Amniotic stem cell (primary cell): Measurements from ENCODE around the gene EXOC1L.
"Not testable (repeated sequence)": the region's sequence is repeated elsewhere in the genome, so short reads cannot be mapped to it uniquely, and the experiment has no call there.

Source experiments
- DNase-seq: peaks from one replicate; lab custom pipeline; 2025; lab: John Stamatoyannopoulos, UW

EXOC1L gene

DNA sequence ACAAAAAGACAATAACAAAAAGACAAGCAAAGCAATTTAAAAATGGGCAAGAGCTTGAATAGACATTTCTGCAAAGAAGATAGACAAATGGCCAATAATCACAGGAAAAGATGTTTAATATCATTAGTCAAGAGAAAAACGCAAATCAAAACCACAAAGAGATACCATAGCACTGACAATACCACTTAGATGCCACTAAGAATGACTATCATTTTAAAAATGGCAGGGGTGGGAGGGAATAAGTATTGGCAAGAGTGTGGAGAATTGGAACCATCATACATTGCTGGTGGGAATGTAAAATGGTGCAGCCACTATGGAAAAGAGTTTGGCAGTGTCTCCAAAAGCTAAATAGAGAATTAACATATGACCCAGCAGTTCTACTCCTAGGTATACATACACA is 18.8 kb downstream of the EXOC1L start:
- no peak for DNase-seq

DNA sequence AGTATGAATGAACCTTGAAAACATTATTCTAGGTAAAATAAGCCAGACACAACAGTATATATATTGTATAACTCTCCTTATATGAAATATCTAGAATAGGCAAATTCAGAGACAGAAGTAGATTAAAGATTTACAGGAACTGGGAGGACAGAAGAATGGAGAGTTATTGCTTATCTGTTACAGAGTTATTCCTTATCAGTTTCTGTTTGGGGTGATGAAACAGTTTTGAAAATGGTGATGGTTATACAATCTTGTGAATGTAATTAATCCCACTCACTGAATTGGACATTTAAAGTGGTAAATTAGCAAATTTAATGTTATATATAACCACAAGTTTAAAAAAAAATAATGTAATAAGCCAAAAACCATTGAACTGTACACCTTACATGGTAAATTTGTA is 19.4 kb downstream of the EXOC1L start:
- no peak for DNase-seq

DNA sequence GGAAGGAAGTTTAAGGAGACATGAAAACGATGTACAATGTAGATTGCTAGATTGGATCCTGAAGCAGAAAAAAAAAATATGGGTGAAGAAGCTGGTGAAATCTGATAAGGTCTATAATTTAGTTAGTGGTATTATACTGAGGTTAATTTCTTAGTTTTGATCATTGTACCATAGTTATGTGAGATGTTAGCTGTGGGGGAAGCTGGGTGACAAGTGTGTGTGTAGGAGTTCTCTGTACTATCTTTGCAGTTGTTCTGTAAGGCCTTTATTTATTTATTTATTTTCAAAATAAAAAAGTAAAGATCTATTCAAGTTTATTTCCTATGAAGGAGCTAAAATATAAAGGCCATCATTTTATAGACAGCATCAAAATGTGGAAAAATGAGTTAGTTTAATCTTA is 21.4 kb downstream of the EXOC1L start:
- no peak for DNase-seq

DNA sequence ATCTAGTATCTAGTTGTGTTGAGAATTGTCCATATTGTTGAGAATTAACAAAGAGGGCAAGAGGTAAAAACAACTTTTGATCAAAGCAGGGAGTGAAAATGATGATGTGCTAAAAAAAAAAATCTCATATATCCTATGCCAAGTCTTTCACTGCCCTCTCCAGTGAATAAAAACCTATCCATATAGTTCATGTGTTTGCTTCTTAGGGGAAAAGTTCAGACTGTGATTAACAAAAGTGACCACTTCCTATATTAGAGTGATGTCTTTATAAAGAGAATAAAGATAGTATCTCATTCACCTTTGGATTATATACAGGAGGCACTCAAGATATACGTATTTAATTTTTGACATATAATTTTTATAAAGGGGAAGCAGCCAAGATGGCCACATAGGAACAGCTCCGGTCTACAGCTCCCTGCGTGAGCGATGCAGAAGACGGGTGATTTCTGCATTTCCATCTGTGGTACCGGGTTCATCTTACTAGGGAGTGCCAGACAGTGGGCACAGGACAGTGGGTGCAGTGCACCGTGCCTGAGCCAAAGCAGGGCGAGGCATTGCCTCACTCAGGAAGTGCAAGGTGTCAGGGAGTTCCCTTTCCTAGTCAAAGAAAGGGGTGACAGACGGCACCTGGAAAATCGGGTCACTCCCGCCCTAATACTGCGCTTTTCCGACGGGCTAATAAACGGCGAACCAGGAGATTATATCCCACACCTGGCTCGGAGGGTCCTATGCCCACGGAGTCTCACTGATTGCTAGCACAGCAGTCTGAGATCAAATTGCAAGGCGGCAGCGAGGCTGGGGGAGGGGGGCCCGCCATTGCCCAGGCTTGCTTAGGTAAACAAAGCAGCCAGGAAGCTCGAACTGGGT is 22.0 kb downstream of the EXOC1L start:
- DNase-seq, result not testable (repeated sequence)

DNA sequence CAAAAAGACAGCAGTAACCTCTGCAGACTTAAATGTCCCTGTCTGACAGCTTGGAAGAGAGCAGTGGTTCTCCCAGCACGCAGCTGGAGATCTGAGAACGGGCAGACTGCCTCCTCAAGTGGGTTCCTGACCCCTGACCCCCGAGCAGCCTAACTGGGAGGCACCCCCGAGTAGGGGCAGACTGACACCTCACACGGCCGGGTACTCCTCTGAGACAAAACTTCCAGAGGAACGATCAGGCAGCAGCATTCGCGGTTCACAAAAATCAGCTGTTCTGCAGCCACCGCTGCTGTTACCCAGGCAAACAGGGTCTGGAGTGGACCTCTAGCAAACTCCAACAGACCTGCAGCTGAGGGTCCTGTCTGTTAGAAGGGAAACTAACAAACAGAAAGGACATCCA is 22.7 kb downstream of the EXOC1L start:
- DNase-seq, result not testable (repeated sequence)

DNA sequence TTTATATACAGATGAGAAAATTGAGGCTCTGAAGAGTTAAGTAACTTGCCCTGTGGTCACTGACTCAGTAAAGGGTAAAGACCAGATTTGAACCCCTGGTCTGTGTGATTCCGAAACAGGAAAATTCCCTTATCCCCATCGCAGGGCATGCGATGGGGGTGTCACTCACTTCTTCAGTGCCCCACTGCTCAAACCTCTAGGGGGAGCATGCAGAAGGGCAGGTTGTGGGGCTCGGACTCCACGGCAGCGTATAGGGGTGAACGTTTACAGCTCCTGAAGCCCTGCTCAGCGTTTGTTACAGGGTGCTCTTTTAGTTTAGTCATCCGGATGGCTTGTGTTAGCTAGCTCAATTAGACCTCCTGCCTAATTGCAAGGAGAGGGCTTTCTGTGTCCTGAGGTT is 30.1 kb downstream of the EXOC1L start:
- DNase-seq, result no peak

DNA sequence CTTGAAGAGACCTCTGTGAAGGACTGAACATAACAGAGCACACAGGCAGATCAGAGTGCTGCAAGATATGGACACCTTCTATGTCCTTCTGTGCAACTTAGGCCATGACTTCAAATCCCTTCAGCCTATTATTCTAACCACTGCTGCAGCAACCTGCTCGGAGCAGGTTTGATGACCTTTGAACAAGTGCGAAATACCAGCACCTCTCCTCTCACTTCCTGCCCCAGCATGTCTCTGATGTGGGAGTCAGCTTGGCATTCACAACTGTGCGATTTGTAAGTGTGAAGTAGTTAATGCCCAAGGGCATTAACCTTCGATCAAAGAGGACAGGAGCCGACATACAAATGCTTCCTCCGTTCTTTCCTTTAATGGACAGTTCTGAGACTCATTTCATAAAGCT is 32.3 kb downstream of the EXOC1L start:
- no peak for DNase-seq

DNA sequence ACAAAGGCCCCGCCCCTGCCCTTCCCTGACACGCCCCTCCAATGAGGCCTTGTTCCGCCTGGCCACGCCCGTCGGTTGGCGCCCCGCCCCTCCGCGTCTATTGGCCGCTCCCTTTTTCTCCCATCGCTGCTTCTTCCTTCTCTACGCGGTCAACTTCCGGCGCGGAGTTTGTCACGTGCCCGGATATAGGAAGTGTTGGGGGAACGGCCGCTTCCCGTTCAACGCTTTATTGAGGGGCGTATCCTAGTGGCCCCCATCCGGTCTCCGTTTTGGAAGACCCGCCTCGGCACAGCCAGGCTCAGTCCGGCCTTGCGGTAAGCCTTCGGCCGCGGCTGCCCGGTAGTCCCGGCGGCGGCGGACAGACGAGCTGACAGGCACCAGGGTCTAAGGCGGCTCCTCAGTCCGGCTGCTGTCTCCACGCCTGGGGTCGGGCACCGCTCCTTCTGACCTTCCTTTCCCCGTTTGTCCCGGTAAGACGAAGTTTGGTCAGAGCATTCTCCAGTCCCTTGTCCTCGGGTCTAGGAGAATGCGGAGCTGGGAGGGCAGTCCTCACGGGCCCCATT is 34.0 kb downstream of the EXOC1L start, which contains the start of gene EXOC1:
TSS of gene EXOC1 (plus strand) at position 165 of the 563 bp plus-strand sequence. CDS start 4,676 bp downstream, outside the sequence.
- DNase-seq, result peak; percentile 92

DNA sequence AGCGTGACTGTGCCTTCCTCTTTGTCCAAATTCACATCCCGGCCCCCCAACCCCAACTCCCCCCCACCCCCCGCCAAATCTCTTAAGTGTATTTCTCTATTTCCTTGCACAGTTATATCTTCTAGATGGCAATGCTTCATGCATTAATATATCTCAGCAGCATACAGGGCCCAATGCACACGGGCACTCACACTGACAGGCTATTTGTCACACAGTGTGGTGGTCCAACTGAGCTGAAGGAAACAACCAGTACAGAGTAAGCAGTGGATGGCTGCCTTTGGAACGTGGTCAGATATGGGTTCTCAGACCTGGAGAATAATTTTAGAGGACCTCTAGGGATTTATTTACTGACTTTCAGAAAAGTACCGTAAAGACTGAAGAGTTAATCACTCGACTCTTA is 34.5 kb downstream of the EXOC1L start:
- no peak for DNase-seq

DNA sequence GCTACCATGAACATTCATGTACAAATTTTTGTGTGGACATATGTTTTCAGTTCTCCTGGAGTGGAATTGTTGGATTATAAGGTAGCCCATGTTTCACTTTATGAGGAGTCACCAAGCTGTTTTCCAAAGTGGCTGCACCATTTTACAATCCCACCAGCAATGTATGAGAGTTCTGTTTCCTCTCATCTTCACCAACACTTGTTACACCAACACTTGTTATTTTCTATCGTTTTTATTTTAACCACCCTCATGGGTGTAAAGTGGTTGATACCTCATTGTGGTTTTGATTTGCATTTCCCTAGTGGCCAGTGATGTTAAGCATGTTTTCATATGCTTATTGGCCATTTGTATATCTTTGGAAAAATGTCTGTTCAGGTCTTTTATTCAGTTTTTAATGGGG is 38.0 kb downstream of the EXOC1L start:
- no peak for DNase-seq

DNA sequence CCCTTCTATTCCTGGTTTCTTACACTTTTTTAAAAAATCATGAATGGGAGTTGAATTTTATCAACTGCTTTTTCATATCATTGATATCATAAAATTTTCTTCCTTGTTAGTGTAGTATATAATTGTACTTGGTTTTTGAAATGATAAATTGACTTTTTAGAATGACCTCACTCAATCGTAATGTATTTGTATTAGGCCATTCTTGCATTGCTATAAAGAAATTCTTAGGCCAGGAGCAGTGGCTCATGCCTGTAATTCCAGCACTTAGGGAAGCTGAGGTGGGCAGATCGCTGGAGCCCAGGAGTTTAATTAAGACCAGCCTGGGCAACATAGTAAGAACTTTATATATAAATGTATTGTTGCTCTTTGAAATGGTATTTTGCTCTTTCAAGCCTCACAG is 40.1 kb downstream of the EXOC1L start:
- DNase-seq, result no peak

DNA sequence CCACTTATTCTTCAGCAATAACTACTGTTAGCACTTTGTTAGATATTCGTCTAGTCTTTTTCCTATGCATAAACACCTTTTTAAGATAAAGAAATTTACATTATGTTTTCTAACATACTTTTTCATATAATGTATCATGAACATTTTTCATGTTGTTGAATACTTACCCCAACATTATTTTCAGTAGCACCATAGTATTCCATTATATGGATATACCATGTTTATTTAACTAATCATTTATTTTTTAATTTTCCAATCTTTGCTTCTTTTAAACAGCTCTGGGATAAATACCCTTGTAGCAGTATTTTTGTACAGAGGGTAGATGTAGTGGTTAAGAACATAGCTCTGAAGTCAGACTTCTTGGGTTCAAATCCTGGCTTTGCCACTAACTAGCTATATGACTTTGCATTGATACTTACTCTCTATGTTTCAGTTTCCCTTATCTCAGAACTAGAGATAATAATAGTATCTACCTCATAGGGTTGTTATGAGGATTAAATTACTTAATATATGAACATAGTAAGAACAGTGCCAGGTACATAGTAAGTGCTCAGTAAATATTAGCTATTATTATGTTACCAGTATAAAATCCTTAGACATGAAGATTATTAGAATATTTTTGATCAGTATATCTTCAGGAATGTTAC is 45.1 kb downstream of the EXOC1L start:
- DNase-seq, result no peak

DNA sequence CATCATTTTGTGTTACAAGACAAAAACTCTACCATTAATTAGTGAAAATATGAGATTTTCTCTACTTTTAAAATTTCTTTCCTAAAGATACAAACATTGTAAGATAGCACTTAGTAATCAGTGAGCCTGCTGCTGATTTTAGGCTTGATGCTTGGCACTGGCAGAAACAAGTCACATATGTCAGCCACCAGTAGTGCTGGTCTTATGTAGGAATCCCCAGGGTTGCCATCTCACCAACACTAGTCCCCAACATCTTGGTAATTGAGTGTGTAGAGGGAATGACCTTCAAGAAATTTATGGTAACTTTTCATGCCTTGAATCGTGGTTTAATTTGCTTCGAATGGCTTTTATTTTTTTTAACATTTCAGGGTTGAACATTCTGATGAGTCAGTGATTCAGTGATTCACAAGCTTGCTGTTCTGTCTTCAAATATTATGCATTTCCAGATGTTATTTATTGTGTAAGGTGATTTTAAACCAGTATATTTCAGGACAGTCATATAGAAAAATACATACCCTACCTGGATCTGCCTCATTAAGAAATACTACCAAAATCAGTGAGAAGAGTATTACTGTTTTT is 45.7 kb downstream of the EXOC1L start:
- peak; percentile 5 for DNase-seq

DNA sequence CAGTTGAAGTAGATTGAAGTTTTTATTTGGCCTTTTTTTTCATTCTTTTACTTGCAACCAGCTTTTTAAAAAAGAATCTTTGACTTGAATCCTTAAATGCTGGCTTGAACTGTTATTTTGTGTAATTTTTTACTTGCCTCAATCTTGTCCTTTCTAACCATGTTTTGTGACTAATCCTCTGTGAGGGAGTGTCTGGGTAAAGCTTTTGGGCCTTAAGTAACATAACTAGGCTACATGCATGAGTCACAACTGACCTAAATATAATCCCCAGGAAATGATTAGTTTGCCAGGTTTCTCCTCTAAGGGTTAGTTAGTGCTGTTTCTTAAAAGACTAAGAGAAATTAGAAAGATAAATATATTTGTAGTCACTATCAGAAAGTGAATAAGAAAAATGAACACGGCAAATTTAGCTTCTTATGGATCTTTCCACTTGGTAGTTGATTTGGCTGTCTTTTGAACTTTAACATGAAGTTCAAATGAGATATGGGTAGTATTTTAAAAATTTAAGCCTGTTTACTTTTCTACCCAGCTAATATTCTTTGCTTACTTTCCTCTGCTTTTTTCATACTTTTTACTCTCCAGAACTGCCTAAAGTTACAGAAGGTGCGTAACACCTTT is 46.8 kb downstream of the EXOC1L start:
- DNase-seq, result peak; percentile 80

DNA sequence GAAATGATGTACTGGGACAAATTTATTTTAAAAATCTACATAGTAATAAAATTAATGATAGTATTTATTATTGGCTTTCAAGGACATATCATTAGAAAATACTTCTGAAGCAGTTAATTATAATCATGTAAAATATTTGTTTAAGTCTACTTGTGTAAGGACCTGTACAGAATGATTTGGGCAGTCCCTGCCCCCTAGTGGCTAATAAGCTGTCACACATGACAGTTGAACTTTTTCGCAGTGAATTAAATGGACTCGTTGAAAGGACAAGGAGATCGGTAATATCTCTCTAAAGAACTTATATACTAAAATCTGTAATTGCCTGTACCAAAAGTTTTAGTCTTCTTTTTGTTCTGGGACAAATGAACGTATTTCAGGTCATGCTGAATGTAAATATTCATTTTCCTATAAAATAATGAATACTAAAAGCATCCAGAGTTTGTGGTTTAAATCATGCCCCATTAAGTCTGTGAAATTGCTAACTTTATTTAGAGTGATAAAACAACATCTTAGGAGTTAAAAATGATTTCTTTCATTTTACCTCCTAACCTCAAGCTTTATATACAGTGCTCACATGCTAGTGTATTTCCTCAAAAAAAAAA is 47.5 kb downstream of the EXOC1L start:
- DNase-seq, result peak; percentile 42

DNA sequence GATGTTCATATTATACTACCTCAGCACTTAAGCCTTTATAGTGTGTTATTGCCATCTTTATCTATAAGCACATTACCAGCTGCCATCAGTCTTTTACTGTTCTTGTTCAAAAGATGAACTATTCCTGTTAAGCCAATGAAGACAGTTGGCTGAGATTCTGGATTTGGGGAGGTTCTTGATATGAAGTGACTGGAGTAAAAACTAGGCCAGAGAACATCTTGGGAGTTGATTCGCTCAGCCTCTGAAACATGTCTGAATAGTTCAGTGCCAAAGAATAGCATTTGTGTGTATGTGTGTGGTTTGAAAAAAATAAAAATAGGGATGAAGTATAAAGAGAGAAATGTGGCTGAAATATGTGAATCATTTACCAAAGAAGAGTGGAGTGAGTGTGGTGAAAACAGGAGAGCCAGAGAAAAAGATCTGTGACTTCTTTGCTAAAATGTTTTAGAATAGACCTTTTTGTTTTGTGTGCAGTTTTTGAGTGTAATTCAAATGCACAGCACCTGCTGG is 49.0 kb downstream of the EXOC1L start:
- DNase-seq, result no peak

DNA sequence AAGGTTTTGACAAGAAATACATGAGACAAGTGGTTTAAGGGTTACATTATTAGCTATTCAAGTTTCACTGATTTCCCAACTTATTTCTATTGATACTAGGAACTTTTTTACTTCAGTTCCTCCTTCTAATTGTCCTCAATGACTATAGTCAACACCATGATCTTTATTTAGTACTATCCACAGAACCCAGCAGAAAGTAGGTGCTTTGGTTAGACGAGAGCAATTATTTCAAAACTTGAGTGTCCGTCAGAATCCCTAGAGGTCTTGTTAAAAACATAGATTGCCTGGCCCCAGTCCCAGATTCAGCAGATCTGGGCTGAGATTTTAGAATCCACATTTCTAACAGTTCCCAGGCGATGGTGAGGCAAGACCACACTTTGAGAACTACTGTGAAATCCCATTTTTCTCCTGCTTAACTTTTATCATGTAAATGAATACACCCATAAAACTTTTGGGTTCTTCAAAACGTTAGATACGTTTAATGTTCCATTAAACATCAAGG is 51.8 kb downstream of the EXOC1L start:
- no peak for DNase-seq

DNA sequence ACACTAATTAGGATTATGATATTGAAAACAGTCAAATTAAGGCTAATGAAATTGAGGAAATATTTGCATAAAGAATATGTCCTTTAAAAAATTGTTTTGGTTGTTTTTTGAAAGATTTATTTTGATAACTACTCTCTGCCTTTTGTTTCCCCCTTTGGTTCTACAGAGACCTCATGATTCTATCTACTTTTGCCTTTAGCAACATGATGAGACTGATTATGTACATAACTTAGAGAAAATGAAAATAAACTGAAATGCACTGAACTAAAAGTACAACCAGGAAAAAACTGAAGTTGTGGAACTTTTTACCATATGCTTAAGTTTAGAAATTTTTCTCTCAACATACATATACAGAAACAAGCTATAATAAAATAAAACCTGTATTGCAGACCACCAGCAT is 55.2 kb downstream of the EXOC1L start:
- no peak for DNase-seq

DNA sequence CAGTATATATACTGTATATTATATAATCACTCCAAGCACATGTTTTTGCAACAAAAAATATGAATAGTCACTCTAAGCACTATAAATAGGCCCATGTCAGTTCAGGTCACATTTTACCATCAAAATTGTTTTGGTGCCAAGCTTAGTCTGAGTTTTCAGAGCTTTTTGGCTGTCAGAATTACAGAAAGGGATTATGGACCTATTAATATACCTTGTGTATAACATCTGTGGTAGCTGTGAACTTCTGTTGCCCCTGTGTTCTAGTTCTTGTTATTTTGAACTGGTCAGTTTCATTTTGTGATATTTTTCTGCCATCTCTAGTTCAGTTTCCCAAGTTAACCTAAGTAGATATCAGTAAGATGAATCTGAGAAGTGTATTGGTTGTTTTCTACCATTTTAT is 56.8 kb downstream of the EXOC1L start:
- no peak for DNase-seq

DNA sequence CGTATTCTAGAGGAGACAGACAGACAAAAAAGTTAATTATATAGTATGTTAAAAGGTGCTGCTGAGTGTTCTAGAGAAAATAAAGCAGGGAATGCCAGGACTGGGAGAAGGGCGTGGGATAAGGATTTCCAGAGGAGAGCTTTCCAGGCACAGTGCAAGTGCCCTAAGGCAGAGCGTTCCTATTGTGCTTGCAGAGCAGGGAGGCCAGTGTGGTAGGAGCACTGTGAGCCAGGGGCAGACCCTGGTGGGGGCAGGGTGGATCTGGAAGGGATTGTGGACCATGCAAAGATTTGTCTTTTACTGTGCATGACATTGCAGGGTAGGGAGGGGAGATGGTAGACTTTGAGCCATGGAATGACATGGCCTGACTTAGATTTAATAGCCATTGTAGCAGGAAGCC is 59.6 kb downstream of the EXOC1L start:
- no peak for DNase-seq

DNA sequence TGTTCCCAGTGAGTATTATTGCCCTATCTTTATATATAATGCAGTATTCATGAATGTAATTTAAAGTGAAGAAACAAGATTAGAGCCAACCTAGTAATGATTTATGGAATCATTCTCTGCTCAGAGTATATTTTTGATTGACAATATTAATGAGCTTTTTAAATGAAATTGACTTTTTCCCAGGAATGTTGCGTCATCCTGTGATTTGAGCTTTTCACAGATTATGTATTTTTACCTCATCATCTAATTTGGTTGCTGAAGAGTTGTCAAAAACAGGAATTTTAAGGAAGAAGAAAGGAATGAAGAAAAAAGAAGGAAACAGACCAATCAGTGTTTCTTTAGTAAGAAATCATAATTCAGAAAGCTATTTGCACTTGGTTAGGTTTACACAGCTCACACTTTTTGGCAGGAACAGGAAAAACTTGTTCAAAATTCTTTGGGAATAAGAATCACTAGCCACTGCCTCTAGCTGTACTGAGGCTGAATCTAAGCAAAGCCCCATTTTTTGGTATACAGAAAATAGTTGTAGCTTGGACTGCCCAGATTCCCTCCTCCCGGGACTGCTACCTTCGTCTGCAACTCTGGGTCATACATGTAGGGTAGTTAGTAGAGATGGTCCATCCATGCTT is 61.2 kb downstream of the EXOC1L start:
- no peak for DNase-seq
